ENCODE data around the gene FSTL4. TPM values are rescaled to one million over a fixed set of nuclear protein-coding genes. Genes with fewer than 3 reads are reported as not detected.

FSTL4 gene
- total RNA-seq, 2 donors from 2014 or later: 0.46 TPM; not detected in 1

DNA sequence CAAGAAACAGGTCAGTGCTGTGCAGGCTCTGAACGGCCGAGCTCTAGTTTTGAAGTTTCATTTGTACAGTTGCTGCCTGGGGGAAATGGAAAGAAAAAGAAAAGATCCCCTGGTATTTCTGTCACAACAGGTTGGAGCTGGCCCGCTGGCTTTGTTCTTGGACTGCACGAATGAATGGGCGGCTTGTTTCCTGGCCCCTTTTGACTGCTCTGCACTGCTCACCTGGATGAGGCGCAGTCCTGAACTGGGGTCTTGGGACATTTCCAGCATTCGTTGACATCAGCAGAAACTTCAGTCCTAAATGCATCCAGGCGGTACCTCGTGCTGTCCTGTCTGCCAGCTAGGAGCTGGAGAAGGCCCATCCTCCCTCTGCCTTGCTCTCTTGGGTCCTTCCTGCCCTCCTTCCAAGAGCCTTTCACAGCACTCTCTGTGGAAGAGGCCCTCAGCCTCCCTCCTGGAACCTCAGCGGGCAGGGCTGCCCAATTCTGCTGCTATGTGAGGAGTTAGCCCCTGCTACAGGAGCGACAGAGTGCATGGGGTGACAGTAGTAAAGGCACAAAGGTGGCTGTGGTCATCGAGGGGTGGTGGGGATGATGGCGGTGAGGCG lies 189.2 kb downstream of the FSTL4 start:
- DNase-seq (ENCODE audit: low spot score): no peak
- intact Hi-C loops (cut with DNase I): no loop called here

GRCh38 chr5:133421806-133422205 lies 190.5 kb downstream of the FSTL4 start:
- no peak for DNase-seq (ENCODE audit: low spot score)
- intact Hi-C loops (cut with DNase I): no loop called here

- DNase-seq (ENCODE audit: low spot score): no peak
- intact Hi-C loops (cut with DNase I): no loop called here
Observed at GRCh38 chr5:133421394-133421793, 190.9 kb downstream of the FSTL4 start.

GRCh38 chr5:133420440-133421301 lies 191.7 kb downstream of the FSTL4 start:
- intact Hi-C loops (cut with DNase I): no loop called here
- no peak for DNase-seq (ENCODE audit: low spot score)

GRCh38 chr5:133415906-133416305 lies 196.4 kb downstream of the FSTL4 start:
- intact Hi-C loops (cut with DNase I): no loop called here
- no peak for DNase-seq (ENCODE audit: low spot score)

DNA sequence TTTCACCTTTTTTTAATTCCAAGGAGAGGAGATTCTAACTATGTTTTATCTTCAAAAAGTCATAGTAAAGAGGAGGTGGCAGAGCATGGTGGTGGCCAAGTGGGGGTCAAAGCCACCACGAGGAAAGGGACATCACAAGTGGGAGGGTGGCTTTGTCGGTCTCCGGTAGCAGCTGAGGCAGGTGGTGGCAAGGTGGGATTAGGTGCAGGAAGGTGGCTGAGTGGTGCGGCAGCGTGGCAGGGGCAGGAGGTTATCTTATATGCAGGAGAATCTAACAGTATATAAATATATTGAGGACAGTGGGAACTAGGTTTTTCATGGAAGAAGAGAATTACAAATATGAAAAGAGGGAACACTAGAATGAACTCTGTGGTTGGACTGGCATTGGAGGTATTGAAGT lies 196.8 kb downstream of the FSTL4 start:
- DNase-seq (ENCODE audit: low spot score): no peak
- intact Hi-C loops (cut with DNase I): no loop called here

- DNase-seq (ENCODE audit: low spot score): no peak
- intact Hi-C loops (cut with DNase I): no loop called here
Observed at GRCh38 chr5:133412661-133413060, 199.7 kb downstream of the FSTL4 start.

- intact Hi-C loops (cut with DNase I): no loop called here
Observed at GRCh38 chr5:133410335-133410828, 202.0 kb downstream of the FSTL4 start.

DNA sequence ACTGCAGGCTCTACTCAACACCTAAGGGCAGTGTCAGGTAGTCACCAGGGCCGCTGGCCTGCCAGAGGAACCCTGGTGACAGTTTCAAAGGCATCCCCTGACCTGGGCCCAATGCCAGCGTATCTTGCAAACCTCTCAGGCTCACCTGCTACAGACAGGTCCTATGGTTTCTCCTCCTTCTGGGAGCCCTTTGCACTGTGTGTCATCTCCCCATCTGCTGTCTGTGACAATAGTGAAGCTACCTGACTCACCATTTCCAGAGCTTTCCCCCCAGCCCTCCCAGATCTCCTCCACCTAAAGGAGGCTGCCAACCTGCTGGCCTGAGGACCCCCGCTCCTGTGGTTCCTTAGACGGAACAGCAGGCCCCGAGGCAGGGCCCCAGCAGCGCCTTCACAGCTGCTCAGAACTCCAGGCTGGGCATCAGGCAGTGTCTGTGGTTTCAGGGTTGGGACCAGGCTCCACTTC lies 203.1 kb downstream of the FSTL4 start:
- intact Hi-C loops (cut with DNase I): no loop called here
- no peak for DNase-seq (ENCODE audit: low spot score)

More at GRCh38 chr5:133410335-133410828, 202.0 kb downstream of the FSTL4 start:
- DNase-seq (ENCODE audit: low spot score): no peak

DNA sequence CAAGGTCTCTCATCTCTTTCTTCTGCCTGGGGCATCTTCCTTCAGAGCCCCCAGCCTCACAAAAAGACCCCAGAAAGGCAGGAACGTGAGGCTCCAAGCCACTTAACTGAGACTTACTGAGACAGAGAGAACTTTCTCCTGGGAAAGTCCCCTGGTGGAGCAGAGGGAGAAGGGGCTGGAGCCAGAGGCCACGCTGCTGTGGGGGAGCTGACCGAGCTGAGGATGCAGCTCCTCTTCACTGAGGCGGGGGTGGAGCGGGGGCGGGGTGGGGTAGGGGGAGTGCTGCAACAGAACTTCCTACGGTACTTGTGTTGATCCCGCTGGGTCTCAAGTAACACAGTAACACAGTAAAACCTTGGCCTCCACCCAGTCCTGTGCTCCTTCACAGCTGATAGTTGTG lies 204.0 kb downstream of the FSTL4 start:
- intact Hi-C loops (cut with DNase I): no loop called here
- DNase-seq (ENCODE audit: low spot score): no peak

DNA sequence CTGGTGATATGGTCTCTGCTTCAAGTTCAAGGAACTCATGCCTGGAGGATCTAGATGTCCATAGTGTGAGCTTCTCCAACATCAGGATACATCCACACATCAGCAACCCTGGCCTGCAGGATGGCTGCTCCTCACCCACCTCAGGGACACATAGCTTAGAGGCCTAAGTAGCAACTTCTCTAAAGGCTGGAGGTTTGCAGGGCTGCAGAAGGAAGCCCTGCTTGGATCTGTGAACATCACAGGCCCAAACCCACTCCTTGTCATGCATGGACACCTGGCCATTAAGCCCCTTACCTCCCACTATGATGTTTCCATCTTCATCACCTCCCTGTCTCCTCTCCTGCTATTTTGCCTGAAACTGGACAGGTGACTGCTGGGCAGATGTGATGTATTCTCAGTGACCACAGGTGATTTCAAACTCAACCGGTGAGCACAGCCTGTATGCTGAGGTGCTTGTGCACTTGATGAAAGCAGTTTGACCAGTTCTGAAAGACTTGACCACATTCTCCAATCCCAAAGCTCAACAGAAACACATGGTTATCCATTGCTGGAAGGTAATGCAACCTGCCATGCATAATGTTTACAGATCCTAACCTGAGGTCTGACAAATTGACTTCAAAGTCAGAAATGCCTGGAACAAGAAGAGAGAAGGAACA lies 205.2 kb downstream of the FSTL4 start:
- intact Hi-C loops (cut with DNase I): no loop called here
- no peak for DNase-seq (ENCODE audit: low spot score)

GRCh38 chr5:133406208-133406976 lies 205.9 kb downstream of the FSTL4 start:
- DNase-seq (ENCODE audit: low spot score): no peak
- intact Hi-C loops (cut with DNase I): no loop called here

GRCh38 chr5:133405275-133406034 lies 206.9 kb downstream of the FSTL4 start:
- intact Hi-C loops (cut with DNase I): no loop called here
- no peak for DNase-seq (ENCODE audit: low spot score)

- no peak for DNase-seq (ENCODE audit: low spot score)
- intact Hi-C loops (cut with DNase I): no loop called here
Observed at GRCh38 chr5:133404724-133405123, 207.6 kb downstream of the FSTL4 start.

GRCh38 chr5:133403741-133404364 lies 208.5 kb downstream of the FSTL4 start:
- DNase-seq (ENCODE audit: low spot score): no peak
- intact Hi-C loops (cut with DNase I): no loop called here

GRCh38 chr5:133402775-133403174 lies 209.6 kb downstream of the FSTL4 start:
- intact Hi-C loops (cut with DNase I): no loop called here
- DNase-seq (ENCODE audit: low spot score): no peak

DNA sequence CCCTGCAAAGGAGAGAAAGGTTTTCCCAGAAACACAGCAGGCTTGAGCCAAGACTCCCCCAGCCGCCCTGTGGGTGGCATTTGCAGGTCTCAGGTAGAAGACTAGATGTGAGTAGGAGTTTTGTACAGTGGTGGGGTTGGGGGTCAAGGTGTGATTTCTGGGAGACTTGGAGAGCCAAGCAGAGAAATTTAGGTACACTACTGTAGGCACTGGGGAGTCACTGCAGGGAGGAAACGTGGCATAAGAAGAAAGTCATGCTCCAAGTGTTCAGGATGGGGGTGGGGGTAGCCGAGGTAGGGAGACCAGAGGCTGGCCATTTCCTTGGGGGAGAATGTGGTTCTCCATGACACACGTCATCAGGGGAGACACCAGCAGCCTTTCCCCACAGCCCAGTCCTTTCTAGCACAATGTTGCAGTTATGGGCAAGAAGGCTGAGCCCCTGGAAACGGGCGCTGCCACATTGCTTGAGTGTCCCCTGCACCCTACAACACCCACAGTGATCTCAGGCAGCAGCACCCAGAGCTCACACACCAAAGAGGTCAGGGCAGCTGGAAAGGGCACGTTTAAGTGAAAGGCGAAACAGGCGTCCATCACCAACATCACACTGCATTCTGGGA lies 210.5 kb downstream of the FSTL4 start:
- DNase-seq (ENCODE audit: low spot score): no peak
- intact Hi-C loops (cut with DNase I): no loop called here

DNA sequence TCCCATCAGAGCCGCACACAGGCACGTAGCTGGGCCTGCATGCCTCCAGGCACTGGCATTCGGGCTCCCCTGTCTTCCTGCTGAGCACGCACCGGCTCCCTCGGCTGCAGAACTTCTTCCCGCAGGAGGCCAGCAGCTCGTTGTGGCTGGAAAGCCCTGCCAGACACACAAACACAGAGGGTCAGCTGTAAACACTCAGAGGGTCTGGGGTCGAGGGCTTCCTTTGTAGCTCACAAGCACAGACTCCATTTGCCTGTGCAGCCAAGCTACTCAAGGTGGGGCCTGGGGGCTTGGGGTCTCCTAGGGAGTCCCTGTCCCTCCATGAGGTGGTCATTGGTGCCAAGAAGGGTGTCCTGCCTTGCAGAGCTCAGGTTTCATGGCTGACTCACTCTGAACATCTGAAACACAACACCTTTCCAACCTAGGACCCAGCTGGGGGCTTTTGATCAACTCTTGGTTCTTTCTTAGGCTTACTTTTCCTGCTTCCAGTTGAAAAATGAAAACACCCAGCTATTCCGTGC lies 211.4 kb downstream of the FSTL4 start:
- intact Hi-C loops (cut with DNase I): no loop called here
- no peak for DNase-seq (ENCODE audit: low spot score)
